ENCODE measurements around the gene TBC1D9B. TPM values are rescaled to one million over a fixed set of nuclear protein-coding genes. Genes with fewer than 3 reads are reported as not detected.
A peak's percentile ranks its signal among the peaks of the same experiment; 100 is the strongest.

Gene TBC1D9B
- total and polyA plus RNA-seq, 2 of the 13 experiments (the other 11 are each of a cell fraction or from before 2014, with no cell fraction given): 35.0 to 50.0 TPM

DNA sequence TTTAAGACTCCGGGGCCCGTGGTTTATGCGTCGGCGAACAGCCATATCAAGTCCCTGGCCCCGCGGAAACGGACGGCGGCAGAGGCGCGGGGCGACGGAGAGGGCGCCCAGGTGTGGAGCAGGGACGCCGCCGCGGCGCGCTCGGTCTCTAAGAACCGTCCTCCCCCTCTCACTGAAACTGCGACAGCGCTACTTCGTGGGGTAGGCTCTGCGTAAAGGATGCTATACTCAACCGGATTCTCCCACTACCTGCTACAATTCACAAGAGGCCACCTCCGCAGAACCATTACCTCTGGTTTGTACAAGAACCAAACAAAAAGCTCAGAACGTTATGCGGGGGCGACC, 49.5 kb downstream of the TBC1D9B start (continued):
- TF ChIP-seq PHB2 (IDR thresholded peaks at IDR 0.05; ENCODE audit: partially characterized antibody): no peak
- no peak for TF ChIP-seq ZBTB40 (IDR thresholded peaks at IDR 0.05)
- TF ChIP-seq ZBTB40 (CRISPR knock-in tag; IDR thresholded peaks at IDR 0.05): no peak
- no peak for TF ChIP-seq ZNF781 (CRISPR knock-in tag; IDR thresholded peaks at IDR 0.05; ENCODE audit: borderline replicate concordance, not compliant biosample characterization)
- no peak for TF ChIP-seq ZBTB4 (CRISPR knock-in tag; IDR thresholded peaks at IDR 0.05; ENCODE audit: borderline replicate concordance)
- TF ChIP-seq MZF1 (CRISPR knock-in tag; IDR thresholded peaks at IDR 0.05; ENCODE audit: borderline replicate concordance): no peak
- 0 out of 2 replicates have a peak, but pooled peaks have one; percentile 50 for TF ChIP-seq PRMT3 (CRISPR knock-in tag; IDR thresholded peaks at IDR 0.05; ENCODE audit: borderline replicate concordance, low read depth)
- no peak for TF ChIP-seq GTF3A (CRISPR knock-in tag; conservative IDR thresholded peaks at IDR 0.05)
- no peak for TF ChIP-seq ZNF547 (CRISPR knock-in tag; IDR thresholded peaks at IDR 0.05)
- peak; percentile 23 for TF ChIP-seq TAF15 (IDR thresholded peaks at IDR 0.05; ENCODE audit: low read depth, low read length, poor library complexity, severe bottlenecking)
- no peak for TF ChIP-seq ZEB1 (IDR thresholded peaks at IDR 0.05; ENCODE audit: insufficient replicate concordance, low read depth)
- no peak for TF ChIP-seq ZBTB46 (CRISPR knock-in tag; IDR thresholded peaks at IDR 0.05; ENCODE audit: borderline replicate concordance)
- no peak for TF ChIP-seq ZNF775 (CRISPR knock-in tag; IDR thresholded peaks at IDR 0.05; ENCODE audit: borderline replicate concordance)
- no peak for TF ChIP-seq CHD4 (IDR thresholded peaks at IDR 0.05; ENCODE audit: borderline replicate concordance, low read length)
- no peak for TF ChIP-seq SALL2 (CRISPR knock-in tag; IDR thresholded peaks at IDR 0.05)
- TF ChIP-seq NONO (IDR thresholded peaks at IDR 0.05): no peak
- TF ChIP-seq NONO (CRISPR knock-in tag; conservative IDR thresholded peaks at IDR 0.05): no peak

Data from HepG2 (cell line).